ENCODE measurements around the gene PRKAA2. TPM values are rescaled to one million over a fixed set of nuclear protein-coding genes. Genes with fewer than 3 reads are reported as not detected.

Gene PRKAA2
- total RNA-seq, 1 experiment from 2014 or later, result 4.0 TPM

DNA sequence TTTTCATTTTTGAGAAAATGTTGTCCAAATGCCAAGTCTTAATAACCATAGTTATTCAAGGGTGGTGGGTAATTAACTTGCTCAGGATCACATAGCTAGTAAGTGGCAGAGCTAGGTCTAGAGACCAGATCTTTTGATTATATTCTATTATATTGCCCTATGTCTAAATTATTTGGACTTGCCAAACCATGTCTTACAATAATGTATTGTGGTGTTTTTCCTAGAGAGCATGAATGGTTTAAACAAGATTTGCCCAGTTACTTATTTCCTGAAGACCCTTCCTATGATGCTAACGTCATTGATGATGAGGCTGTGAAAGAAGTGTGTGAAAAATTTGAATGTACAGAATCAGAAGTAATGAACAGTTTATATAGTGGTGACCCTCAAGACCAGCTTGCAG lies 58.6 kb downstream of the PRKAA2 start:
- H3K23ac ChIP-seq (ENCODE audit: insufficient read length, low read depth, low read length), result no peak overlapping the region
- no peak overlapping the region for H3K4ac ChIP-seq (ENCODE audit: low read depth, low read length)
- H3K18ac ChIP-seq (ENCODE audit: insufficient read length, low read depth, low read length), result no peak overlapping the region
- H3K27ac ChIP-seq (ENCODE audit: insufficient read length, low read depth, low read length), result no peak overlapping the region
- H2BK15ac ChIP-seq (ENCODE audit: low read depth, low read length), result no peak overlapping the region
- H3K4me3 Mint-ChIP-seq, result no peak overlapping the region; a peak in 1 of 5 replicates
- no peak overlapping the region for H2BK12ac ChIP-seq (ENCODE audit: insufficient read length, low read depth, low read length)
- no peak overlapping the region for H3K9ac ChIP-seq (ENCODE audit: extremely low read depth, insufficient read length, low read length)
- H3K9me3 ChIP-seq (ENCODE audit: control insufficient read depth, low read depth, low read length), result no peaks in the 10 kb centered on the region
- H3K27me3 ChIP-seq (ENCODE audit: insufficient read depth, low read length), result no peaks in the 10 kb centered on the region
- no peak overlapping the region for H3K4me2 ChIP-seq (ENCODE audit: insufficient read depth, insufficient read length, low read length)
- DNase-seq, result no peak
- H2AFZ ChIP-seq (ENCODE audit: low read length), result no peak overlapping the region
- H4K5ac ChIP-seq (ENCODE audit: insufficient read length, low read depth, low read length), result no peak overlapping the region
- no peaks in the 10 kb centered on the region for H3K4me1 ChIP-seq (ENCODE audit: insufficient read depth, low read length)
- H3K27ac Mint-ChIP-seq, result no peak overlapping the region
- no peaks in the 10 kb centered on the region for H3K79me2 ChIP-seq (ENCODE audit: insufficient read depth, low read length)
- no peak overlapping the region for H4K8ac ChIP-seq (replicated peaks; ENCODE audit: insufficient read length, low read depth, low read length)
- H2AK5ac ChIP-seq (ENCODE audit: insufficient read length, low read length), result no peak overlapping the region
- TF ChIP-seq, protein P1, sequence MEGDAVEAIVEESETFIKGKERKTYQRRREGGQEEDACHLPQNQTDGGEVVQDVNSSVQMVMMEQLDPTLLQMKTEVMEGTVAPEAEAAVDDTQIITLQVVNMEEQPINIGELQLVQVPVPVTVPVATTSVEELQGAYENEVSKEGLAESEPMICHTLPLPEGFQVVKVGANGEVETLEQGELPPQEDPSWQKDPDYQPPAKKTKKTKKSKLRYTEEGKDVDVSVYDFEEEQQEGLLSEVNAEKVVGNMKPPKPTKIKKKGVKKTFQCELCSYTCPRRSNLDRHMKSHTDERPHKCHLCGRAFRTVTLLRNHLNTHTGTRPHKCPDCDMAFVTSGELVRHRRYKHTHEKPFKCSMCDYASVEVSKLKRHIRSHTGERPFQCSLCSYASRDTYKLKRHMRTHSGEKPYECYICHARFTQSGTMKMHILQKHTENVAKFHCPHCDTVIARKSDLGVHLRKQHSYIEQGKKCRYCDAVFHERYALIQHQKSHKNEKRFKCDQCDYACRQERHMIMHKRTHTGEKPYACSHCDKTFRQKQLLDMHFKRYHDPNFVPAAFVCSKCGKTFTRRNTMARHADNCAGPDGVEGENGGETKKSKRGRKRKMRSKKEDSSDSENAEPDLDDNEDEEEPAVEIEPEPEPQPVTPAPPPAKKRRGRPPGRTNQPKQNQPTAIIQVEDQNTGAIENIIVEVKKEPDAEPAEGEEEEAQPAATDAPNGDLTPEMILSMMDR (conservative IDR thresholded peaks at IDR 0.05), result no peak
- no peak overlapping the region for H3K56ac ChIP-seq (ENCODE audit: insufficient read length, low read depth, low read length)
- peaks cover 0 to 5% of the 10 kb centered on the region in 2 experiments; a peak in 1 of 4 replicates for H3K4me1 Mint-ChIP-seq
- H3T11ph ChIP-seq (ENCODE audit: low read length), result no peak overlapping the region
- no peak overlapping the region for H2BK5ac ChIP-seq (ENCODE audit: insufficient read length, low read length)
- WGBS (ENCODE audit: extremely low coverage, insufficient read length, low lambda C conversion rate), result no CpG with 5 or more reads among the region's 1 CpG
- H2BK120ac ChIP-seq (ENCODE audit: low read depth, low read length, poor library complexity, severe bottlenecking), result no peak overlapping the region
- no peaks in the 10 kb centered on the region for H3K79me1 ChIP-seq (ENCODE audit: insufficient read depth, low read depth, low read length, poor library complexity, severe bottlenecking)
- H2BK20ac ChIP-seq (ENCODE audit: low read depth, low read length, poor library complexity, severe bottlenecking), result no peak overlapping the region
- peaks cover 9 to 11% of the 10 kb centered on the region in 2 experiments; a peak in 4 of 5 replicates for H3K9me3 Mint-ChIP-seq
- H3K23me2 ChIP-seq (ENCODE audit: insufficient read length, low read depth, low read length, poor library complexity, severe bottlenecking), result no peaks in the 10 kb centered on the region
- H3K36me3 Mint-ChIP-seq (ENCODE audit: insufficient read depth in 1 of 3, low read depth in 3 of 3), result peaks cover 34 to 65% (median 36%) of the 10 kb centered on the region in 3 experiments
- H3K14ac ChIP-seq (ENCODE audit: insufficient read depth, low read length), result no peak overlapping the region
- H3K27me3 Mint-ChIP-seq (ENCODE audit: low read depth), result no peaks in the 10 kb centered on the region
- no peaks in the 10 kb centered on the region for H4K20me1 ChIP-seq (ENCODE audit: control insufficient read depth, insufficient read depth, insufficient read length)
- no peak overlapping the region for H4K91ac ChIP-seq (ENCODE audit: insufficient read length, low read depth, low read length)

Measured in H9 (cell line).